Activated CD4-positive, alpha-beta T cell treated with anti-CD3 and anti-CD28 coated beads, Interleukin-10, Interleukin-2, amounts not matched to agents 100 ng/mL and 50 ng/mL, durations not matched to agents 16 hours and 8 hours (primary cell): Measurements from ENCODE around the gene FYB1.
"Not testable (repeated sequence)": the region's sequence is repeated elsewhere in the genome, so short reads cannot be mapped to it uniquely, and the experiment has no call there.

Experiments
- DNase-seq: peaks from one replicate; pipeline ENCODE4 v3.0.0-alpha.2; 2020

FYB1 gene

DNA sequence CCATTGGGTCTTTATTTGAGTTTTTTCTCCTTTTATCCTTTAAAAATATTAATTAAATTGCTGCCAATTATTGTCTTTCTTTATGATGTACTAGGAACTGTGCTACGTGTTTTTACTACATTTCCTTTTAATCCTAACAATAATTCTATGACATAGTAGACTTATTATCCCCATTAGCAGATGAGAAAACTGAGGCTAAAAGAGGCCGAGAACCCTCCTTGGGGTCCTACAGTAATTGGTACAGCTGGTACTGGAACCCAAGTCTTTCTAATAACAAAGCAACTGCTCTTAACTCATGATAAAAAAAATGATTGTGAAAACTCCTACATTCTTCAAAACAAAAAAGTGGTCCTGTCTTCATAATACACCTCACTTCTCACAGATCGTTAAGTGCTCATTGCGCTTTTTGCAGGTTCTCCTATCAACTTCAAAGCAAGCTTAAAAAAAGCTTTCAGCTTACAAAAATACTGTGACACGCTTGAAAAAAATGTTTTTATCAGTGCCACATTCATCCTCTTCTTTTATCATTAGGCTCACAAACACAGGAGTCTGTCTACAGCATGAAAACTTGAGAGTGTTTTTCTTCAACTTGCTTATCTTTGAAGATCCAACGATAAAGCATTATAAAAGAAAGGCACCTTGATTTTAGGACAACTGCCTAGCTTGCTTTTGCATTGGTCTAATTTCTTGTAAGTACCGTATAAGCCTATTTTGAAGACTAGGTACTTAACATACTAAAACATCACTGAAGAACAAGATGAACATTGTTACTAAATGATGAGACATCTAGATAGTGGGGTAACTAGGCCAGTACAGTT lies 32.4 kb downstream of the FYB1 start:
- no peak for DNase-seq

DNA sequence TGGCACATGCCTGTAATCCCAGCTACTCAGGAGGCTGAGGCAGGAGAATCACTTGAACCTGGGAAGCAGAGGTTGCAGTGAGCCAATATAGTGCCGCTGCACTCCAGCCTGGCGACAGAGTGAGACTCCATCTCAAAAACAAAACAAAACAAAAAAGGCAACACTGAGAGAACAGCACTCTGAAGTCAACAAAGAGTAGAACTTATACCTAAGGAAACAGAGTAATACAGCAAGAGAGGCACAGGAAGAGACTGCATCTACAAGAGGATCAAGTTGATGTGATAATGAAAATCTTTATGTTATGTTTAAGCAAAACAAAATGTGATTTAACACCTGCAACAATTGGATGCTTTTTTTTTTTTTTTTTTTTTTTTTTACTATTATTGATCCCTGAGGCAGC lies 33.1 kb downstream of the FYB1 start:
- DNase-seq, result no peak

DNA sequence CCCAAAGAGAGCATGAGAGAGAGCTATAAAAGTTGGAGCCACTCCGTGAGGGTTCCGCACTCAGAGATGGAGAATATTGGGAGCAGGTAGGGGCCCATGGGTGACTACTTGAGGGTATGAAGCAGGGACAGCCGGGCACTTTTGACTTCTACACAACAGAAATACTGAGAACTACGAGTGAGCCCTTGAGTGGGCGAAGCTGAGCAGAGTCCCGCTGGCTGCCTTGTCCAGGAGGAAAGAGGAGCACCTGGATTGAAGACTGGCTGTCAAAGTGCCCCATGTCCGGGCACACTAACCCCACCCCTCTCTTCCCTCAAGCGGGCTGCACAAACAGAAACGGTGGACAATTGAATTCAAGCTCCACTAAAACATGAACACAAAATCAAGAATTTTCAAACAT lies 33.6 kb downstream of the FYB1 start:
- DNase-seq, result no peak

DNA sequence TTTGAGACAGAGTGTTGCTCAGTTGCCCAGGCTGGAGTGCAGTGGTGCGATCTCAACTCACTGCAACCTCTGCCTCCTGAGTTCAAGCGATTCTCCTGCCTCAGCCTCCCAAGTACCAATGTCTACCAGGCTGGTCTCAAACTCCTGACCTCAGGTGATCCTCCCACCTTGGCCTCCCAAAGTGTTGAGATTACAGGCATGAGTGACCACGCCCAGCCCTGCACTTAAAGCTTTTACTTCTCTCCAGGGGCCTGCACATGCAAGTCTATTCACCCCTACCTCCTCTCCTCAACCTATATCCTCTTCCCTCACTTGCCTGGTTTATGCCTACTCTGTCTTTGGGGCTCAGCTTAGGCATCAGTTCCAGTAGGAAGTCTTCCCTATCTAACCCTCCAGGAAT lies 39.8 kb downstream of the FYB1 start:
- not testable (repeated sequence) for DNase-seq

DNA sequence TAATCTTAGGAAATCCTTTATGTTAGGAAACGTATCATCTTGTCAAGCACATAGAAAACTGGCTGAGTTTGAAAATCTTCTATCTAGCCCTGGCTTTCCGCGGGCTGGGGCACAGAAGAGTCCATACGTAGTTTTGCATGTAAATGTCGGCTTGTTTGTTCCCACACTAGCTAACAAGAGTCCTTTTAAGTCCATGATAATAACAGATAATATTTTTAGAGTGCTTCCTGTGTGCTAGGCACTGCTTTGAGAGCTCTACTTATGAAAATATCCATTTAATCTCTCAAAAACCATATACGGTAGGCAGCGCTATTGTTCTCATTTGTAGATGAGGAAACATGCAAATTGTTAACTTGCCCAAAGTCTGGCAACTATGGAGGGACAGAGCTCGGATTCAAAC lies 40.5 kb downstream of the FYB1 start:
- DNase-seq, result no peak

DNA sequence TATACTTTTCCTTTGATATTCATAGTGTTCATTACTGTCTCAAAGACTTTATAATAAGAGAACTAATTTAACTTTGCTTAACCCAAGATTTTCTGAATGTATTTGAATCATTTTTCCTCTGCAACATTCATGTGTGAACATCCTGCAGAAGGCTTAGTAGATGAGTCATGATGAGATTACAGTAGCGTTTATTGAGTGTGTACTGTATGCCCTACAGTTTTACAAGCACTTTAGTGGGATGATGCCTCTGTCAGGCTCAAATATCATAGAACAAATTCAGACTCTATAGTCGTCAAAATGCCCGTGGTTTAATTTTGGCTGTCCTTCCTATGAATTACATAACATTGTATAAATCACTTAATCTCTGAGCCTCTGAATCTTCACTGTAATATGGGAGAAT lies 41.2 kb downstream of the FYB1 start:
- DNase-seq, result peak; percentile 82

DNA sequence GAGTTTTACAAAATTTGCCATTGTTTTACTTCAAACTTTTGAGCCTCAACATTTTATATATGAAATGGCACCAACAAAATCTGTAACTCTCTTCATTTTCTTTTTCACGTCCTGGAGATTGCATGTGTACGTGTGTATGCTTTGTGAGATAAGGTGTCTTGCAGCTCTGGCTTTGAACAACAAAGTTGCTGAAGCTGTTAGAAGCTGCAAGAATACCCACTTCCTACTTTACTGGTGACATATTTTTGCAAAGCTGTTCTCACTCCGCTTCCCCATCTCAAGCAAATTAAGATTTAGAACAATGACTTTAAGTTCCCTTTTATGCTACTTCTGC lies 41.8 kb downstream of the FYB1 start:
- peak; percentile 75 for DNase-seq

DNA sequence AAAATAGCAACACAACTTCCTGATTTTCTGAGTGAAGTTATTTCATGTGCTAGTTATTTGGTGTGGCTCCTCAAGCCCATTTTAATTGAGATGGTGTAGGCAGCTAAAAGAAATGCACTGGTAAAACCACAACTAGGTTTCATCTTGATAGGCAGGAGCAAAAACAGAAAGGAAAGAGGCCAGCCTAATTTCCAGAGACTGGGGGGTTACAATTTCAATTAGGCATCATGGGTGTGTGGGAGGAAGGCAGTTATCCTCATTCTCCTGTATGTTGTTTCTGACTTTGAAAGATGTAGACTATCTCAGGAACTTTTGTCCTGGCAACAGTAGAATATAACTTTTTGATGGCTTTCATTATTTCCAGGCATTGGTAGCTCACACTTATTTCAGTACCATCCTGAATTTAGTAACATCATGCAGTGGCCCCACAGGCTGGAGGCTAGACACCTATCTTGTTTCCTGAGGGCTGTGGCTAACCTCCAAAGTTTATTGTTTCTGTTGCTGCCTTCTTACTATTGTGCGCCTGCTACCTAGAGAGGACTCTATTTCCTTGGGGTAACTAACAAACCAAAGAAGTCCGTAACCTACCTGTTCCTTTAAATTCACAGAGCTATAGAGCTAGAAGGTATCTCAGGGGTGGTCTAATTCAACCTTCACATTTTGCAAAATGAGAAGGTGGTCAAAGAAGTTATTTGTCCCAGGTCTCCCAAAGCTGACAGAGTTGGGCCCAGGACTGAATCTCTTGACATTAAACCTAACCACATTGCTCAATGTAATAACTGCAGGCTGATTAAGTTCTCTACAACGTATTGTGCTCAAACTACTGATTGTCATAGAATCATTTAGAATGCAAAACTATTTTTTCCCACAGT lies 42.4 kb downstream of the FYB1 start:
- DNase-seq, result peak; percentile 92

DNA sequence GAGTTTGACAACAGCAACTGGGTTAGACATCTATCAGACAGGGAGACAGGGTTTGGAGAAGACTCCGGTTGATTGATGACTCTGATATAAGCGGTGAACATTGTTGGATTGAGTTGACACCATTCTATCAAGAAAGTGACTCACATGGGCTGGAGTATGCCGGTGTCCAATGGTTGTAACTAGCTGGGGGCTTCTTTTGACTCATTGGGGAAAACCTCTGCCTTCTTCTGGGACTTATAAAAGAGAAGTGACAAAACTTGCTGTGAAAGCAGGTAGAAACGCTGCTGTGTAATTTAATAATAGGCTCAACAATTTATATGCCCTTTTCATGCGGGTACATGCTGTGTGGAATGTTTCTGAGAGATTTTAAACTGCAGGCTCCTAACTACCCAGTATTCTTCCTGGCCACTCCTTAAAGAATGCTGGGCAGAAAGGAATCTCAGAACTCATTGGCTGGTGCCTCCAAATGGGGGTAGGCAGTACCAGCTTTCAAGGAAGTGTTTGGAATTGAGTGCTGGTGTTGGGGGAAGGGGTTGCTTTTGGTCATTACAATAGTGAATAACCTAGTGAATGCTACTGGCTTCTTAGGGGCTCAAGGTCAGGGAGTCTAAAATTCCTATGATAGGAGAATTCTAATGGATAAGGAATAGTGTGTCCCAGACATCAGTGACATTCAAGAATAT lies 43.9 kb downstream of the FYB1 start:
- DNase-seq, result peak; percentile 82

DNA sequence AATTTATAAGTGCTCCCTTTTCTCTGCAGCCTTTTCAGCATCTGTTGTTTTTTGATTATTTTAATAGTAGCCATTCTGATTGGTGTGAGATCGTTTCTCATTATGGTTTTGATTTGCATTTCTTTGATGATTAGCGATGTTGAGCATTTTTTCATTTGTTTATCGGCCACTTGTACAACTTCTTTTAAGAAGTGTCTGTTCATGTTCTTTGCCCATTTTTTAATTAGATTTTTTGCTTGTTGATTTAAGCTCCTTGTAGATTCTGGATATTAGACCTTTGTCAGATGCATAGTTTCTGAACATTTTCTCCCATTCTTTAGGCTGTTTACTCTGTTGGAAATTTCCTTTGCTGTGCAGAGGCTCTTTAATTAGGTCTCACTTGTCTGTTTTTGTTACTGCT lies 46.3 kb downstream of the FYB1 start:
- no peak for DNase-seq

DNA sequence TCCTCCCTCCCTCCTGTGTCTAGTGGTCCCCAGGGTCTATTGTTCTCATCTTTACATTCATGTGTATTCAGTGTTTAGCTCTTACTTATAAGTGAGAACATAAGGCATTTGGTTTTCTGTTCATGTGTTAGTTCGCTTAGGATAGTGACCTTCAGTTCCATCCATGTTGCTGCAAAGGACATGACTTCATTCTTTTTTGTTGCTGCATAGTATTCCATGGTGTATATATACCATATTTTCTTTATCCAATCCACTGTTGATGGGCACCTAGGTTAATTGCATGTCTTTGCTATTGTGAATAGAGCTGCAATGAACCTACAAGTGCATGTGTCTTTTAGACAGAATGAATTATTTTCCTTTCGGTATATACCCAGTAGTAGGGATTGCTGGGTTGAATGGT lies 46.8 kb downstream of the FYB1 start:
- DNase-seq, result no peak

DNA sequence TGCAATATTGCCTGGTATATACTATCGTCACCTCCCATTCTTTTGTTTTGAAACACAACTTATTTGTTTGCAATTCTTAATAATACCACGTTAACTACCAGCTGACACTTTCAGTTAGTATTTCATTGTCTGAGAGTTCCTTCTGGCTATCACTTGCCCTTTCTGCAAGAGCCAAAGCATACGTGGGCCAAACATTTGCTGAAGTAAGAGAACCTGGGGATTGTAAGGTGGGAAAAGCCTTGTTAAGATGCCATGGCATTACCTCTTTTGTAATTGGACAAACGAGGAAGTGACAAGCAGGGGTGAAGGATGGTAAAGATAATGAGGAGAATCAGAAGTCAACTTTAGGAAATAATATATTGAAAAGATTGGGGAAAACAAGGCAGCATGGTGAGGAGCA lies 47.7 kb downstream of the FYB1 start:
- no peak for DNase-seq

DNA sequence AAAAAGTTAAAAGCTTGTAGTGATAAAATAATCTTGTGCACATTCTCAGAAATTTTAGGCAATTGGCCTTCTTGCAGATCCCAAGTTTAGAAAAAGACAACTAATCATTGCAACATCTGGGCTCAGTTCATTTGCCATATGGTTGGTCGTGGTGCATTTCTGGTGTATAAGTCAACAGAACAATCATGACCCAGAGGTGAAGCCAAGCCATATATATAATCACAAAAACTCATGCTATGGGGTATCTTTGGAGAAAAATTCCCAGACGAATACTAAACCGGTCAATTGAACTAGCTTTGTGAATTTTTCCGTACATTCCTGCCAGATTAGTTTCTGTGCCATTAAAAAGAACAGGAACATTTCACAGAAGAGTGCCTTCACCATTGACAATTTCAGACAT lies 50.3 kb downstream of the FYB1 start:
- no peak for DNase-seq

DNA sequence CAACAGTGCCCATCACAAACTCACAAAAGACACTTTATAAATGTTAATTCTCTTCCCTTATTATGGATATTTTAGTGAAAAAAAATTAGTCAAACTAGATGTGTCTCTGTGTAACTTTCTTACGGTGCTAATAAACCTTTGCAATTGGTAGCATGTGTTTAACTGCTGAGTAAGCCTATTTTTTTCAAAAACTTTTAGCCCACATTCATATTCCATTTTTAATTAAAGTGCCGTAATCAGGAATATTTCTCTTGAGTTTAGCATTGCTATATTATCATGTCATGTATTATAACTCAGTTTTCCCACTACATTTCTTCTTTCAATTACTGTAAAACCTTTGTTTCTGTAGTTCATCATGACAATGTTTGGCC lies 51.4 kb downstream of the FYB1 start:
- no peak for DNase-seq

DNA sequence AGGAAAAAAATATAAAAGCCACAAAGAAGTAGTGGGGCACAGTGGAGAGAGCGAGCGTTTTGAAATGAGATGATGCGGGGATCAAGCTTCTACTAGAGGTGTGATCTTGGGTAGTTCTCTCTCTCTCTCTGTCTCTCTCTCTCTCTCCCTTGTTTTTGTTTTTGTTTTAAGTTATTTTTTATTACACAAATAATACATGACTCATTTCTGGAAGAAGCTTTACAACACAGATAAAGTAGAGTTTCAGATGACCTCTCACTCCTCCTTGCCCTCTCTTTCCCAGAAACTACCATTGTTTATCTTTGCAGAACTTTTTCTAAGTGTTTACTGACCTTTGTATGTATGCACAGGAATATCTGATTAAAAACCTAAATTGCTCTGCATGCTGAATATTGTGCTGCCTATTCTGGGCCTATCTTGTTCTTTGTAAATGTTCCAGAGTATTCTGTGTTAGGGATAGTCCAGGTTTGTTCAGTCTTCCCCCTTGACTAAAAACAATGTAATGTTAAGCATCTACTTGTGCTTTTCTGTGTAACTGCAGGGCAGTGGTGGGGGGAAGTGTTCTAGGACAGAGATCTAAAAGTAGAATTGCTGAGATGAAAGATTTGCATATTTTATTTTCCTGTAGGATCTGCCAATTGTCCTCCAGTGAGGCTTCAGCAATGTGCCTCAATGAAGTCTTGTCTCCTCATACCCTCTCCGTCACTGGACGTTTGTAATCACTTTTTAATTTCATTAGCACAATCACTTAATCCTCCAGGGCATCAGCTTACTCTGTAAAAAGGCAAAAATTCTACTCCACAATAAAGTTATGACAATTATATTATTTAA lies 52.0 kb downstream of the FYB1 start:
- peak; percentile 48 for DNase-seq

DNA sequence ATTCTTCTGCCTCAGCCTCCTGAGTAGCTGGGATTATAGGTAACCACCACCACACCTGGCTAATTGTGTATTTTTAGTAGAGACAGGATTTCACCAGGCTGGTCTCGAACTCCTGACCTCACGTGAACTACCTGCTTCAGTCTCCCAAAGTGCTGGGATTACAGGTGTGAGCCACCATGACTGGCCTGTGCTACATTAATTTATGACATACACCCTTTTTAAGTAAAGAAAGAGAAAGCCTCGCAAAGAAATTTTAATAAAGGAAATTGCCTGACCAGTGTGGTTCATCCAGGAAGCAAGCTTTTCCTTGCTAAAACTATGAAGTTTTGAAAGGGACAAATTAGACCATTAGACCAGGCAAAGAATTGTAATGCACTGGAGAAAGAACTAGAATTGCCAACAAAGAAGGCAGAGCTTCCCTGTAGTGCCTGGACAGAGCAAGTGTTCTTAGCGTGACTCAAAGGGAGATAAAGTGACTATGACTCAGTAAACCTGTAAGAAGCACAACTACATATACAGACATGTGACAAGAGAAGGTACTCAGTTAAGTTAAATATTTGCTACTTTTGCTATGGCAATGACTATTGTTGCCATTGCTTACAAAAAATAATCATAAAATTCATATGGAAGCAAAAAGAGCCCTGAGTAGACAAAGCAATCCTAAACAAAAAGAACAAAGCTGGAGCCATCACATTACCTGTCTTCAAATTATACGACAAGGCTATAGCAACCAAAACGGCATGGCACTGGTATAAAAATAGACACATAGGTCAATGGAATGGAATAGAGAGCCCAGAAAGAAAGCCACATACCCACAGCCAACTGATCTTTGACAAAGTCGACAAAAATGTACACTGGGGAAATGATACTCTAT lies 54.6 kb downstream of the FYB1 start:
- DNase-seq, result peak; percentile 88

DNA sequence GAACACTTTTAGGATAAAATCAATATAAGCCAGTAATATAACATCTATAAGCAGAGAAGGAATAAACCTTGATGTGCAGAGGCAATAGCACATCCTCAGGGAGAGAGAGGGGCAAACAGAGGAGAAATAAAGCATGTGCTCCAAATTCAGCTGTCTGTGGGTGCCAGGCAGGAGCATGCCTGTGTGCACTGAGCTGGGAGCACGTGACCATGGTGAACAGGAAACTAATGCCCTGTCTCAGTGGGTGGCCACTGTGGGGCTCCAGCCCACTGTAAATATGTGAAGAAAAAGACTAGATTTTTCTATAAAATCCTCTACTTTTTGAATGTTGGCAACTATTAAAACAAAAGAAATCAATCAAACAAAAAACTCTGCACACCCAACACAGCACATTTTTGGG lies 55.3 kb downstream of the FYB1 start:
- peak; percentile 68 for DNase-seq

DNA sequence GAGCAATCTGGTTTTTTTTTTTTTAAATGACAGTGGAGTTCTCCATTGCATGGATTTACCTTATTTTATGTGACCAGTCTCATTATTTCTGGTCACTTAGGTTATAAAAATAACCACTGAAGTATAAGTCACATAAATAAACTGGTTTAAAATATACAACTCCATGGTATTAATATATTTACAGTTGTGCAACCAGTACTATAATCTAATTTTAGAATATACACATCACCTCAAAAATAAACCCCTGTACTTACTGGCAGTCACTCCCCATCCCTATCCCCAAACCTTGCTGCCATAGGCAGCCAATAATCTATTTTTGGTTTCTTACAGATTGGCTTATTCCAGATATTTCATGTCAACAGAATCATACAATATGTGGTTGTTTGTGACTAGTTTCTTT lies 57.8 kb downstream of the FYB1 start:
- no peak for DNase-seq

DNA sequence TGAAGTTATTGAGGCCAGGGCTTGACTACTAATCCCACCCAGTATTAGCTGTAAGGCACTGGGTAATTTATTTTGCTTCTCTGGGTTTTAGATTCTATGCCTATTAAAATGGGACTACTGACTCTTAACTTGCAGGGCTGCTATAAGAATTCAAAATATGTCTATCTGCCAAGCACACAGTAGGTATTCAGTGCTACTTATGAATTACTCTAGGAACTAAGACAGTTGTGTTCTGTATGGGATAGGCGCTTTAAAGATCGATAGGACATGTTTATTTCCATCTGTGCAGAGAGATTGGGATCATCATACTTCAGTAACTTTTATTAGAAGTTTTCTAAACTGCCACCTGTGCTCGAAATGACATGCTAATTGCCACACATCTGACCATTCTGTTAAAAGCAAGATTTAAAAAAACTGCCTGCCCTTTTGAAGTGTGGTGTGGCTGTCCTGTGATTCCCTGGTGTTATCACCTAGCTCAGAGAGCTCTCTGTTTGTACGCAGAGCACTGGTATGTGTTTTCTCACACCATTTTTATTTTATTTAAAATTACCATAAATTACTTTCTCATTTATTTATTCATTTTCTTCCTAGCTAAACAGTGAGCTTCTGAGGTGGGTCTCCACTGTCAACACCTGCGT lies 58.7 kb downstream of the FYB1 start:
- DNase-seq, result no peak

DNA sequence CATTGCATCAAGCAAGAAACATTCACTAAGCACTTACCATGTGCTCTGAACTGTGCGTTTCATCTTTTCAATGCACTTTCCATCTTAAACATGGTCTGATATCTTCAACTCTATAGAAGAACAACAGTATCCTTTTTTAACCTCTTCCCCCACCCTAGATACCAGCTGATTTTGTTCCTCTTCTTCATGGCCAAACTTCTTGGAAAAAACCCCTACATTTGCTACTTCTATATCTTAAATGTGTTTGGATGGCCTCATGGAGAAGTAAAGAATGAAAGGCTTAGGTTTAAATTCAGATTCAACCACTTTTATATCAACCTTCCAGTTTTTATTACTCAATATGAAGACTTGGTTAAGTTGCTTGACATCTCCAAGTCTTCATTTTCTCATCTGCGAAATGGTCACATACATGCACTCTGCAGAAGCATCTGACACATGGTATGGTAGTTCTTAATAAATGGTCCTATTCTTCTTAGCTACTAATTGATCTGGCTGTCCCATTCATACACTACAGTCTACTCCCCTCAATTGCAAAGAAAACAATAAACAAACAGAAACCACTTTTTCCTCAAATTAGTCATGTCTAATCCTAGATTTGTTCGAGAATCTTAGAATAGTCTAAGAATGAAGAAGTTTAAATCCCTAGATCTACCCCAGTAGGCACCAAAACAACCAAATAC lies 59.4 kb downstream of the FYB1 start:
- no peak for DNase-seq

DNA sequence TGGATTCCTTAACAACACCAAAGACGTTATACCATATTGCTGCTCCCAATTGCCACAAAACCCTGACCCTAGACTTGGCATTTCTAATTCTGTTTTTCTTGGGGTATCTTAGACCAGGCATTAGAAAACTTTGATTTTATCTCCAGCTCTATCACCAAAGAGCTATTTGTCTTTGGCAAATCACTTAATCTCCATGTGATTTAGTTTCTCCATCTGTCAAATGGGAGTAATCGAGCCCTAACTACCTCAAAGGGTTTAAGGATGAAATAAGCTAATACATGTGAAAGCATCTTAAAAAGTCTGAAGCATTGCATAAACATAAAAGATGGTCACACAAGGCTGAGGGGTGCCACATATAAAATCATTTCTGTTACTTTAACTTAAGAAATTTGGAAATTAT lies 60.6 kb downstream of the FYB1 start:
- DNase-seq, result no peak
